Smooth muscle cell (in vitro differentiated cells): Measurements from ENCODE around the gene GADL1. TPM values are rescaled to one million over a fixed set of nuclear protein-coding genes. Genes with fewer than 3 reads are reported as not detected.
A peak's percentile ranks its signal among the peaks of the same experiment; 100 is the strongest.

Source experiments
- DNase-seq: peaks from one replicate; lab custom pipeline; 2025; ENCODE audit not compliant: unreplicated experiment; lab: John Stamatoyannopoulos, UW
- H2AFZ ChIP-seq: fragments of 200-600 bp; sonication (generic); 2 replicates; pipeline ENCODE4 v1.6.0; 2016; ENCODE audit warnings: antibody characterized with exemption, low read depth, mild to moderate bottlenecking
- H3F3A ChIP-seq: fragments of 200-600 bp; sonication (generic); 2 replicates; pipeline ENCODE4 v1.6.0; 2017; ENCODE audit warnings: antibody characterized with exemption, low read depth
- H3K27ac ChIP-seq: fragments of 200-600 bp; sonication (generic); 2 replicates; pipeline ENCODE4 v1.5.1; 2016; ENCODE audit warnings: low read depth, mild to moderate bottlenecking
- H3K27me3 ChIP-seq: fragments of 200-600 bp; sonication (generic); 2 replicates; pipeline ENCODE4 v1.6.1; 2016; ENCODE audit warnings: low read depth, mild to moderate bottlenecking
- H3K36me3 ChIP-seq: fragments of 200-600 bp; sonication (generic); 2 replicates; pipeline ENCODE4 v1.5.1; 2016; ENCODE audit warnings: low read depth
- H3K4me1 ChIP-seq: fragments of 200-600 bp; sonication (generic); 2 replicates; pipeline ENCODE4 v1.5.1; 2016; ENCODE audit warnings: low read depth
- H3K4me2 ChIP-seq: fragments of 200-600 bp; sonication (generic); 2 replicates; pipeline ENCODE4 v1.6.0; 2016; ENCODE audit warnings: mild to moderate bottlenecking
- H3K4me3 ChIP-seq: fragments of 200-600 bp; sonication (generic); 2 replicates; pipeline ENCODE4 v1.5.1; 2016; ENCODE audit warnings: mild to moderate bottlenecking
- H3K79me2 ChIP-seq: fragments of 200-600 bp; sonication (generic); 2 replicates; pipeline ENCODE4 v1.6.0; 2016; ENCODE audit warnings: low read depth, mild to moderate bottlenecking
- H3K9ac ChIP-seq: fragments of 200-600 bp; sonication (generic); 2 replicates; pipeline ENCODE4 v1.6.0; 2016; ENCODE audit warnings: low read depth
- H3K9me3 ChIP-seq: fragments of 200-600 bp; sonication (generic); replicated peaks from 2 replicates; pipeline ENCODE4 v1.5.1; 2016; ENCODE audit warnings: low read depth
- H4K20me1 ChIP-seq: fragments of 200-600 bp; sonication (generic); 2 replicates; pipeline ENCODE4 v1.6.0; 2016; ENCODE audit warnings: low read depth
- CTCF ChIP-seq: fragments of 200-600 bp; sonication (generic); IDR thresholded peaks from 2 replicates; pipeline ENCODE4 v1.5.1; 2017; ENCODE audit warnings: borderline replicate concordance, mild to moderate bottlenecking, antibody characterized with exemption; ENCODE audit not compliant: insufficient read depth, poor library complexity, severe bottlenecking
- WGBS: methylation state at CpG from one replicate; pipeline ENCODE4 v1.1.7; 2016; ENCODE audit warnings: low lambda C conversion rate; 5-methylcytosine and 5-hydroxymethylcytosine counted together
- polyA plus RNA-seq: library from polyadenylated mRNA; unstranded; fragments of >200 nt; fragmentation: Nextera tagmentation; extraction: Ambion mirVana; gene quantifications from 2 replicates; pipeline ENCODE4 v1.2.1, GENCODE V29; 2016
- total RNA-seq: library from RNA; depleted of rRNA; stranded (reverse); fragments of >200 nt; gene quantifications from 2 replicates; pipeline ENCODE4 v1.2.3, GENCODE V29; 2014

The GADL1 gene
- total and polyA plus RNA-seq, 2 experiments from 2014 or later, result not detected

DNA sequence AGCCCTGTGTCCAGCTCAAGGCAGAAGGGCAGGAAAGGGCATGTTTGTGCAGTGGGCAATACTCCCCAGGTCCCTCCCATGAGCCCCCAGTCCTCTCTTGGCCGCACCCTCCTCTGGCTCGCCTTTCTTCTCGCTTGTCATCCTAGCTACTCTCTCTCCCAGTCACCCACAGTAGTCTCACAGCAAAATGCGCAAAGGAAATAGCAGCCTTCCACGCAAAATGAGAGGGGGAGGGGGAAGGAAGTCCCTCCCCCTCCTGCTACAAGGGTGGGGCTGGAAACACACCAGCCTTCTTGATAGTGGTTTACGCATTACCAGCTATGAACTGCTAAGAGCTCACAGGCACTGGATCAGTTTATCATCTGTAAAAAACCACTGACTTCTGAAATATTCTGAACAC lies 83.8 kb downstream of the GADL1 start:
- TF ChIP-seq CTCF, result no peak
- no peaks in the 10 kb centered on the region for H3K4me1 ChIP-seq
- H3K79me2 ChIP-seq, result no peaks in the 10 kb centered on the region
- no peaks in the 10 kb centered on the region for H3K9me3 ChIP-seq
- no peaks in the 10 kb centered on the region for H4K20me1 ChIP-seq
- no peak for DNase-seq
- H3K27me3 ChIP-seq, result no peaks in the 10 kb centered on the region
- no peak overlapping the region for H3K27ac ChIP-seq
- peak overlapping the region; percentile 72 for H3K4me2 ChIP-seq
- WGBS, result 76% methylated on average over 6 of the region's 6 CpGs
- no peaks in the 10 kb centered on the region for H3F3A ChIP-seq
- H2AFZ ChIP-seq, result peak overlapping the region; percentile 78
- H3K4me3 ChIP-seq, result no peak overlapping the region
- no peak overlapping the region for H3K9ac ChIP-seq
- no peaks in the 10 kb centered on the region for H3K36me3 ChIP-seq

- TF ChIP-seq CTCF, result no peak
- 96% methylated on average over 6 of the region's 6 CpGs for WGBS
- no peaks in the 10 kb centered on the region for H3K4me1 ChIP-seq
- no peaks in the 10 kb centered on the region for H3K36me3 ChIP-seq
- H3K4me2 ChIP-seq, result no peak overlapping the region
- H4K20me1 ChIP-seq, result no peaks in the 10 kb centered on the region
- H3F3A ChIP-seq, result no peaks in the 10 kb centered on the region
- H3K27ac ChIP-seq, result no peak overlapping the region
- DNase-seq, result no peak
- no peak overlapping the region for H2AFZ ChIP-seq
- no peaks in the 10 kb centered on the region for H3K79me2 ChIP-seq
- H3K27me3 ChIP-seq, result no peaks in the 10 kb centered on the region
- H3K9me3 ChIP-seq, result no peaks in the 10 kb centered on the region
- no peak overlapping the region for H3K4me3 ChIP-seq
- no peak overlapping the region for H3K9ac ChIP-seq
Measured at GRCh38 chr3:30805695-30806094, 88.8 kb downstream of the GADL1 start.

- WGBS, result 90% methylated on average over 3 of the region's 3 CpGs
- no peak overlapping the region for H3K9ac ChIP-seq
- no peaks in the 10 kb centered on the region for H4K20me1 ChIP-seq
- H3K79me2 ChIP-seq, result no peaks in the 10 kb centered on the region
- H3K27me3 ChIP-seq, result no peaks in the 10 kb centered on the region
- no peak overlapping the region for H2AFZ ChIP-seq
- no peaks in the 10 kb centered on the region for H3K36me3 ChIP-seq
- H3K27ac ChIP-seq, result no peak overlapping the region
- H3K9me3 ChIP-seq, result no peaks in the 10 kb centered on the region
- no peak overlapping the region for H3K4me2 ChIP-seq
- H3K4me1 ChIP-seq, result no peaks in the 10 kb centered on the region
- TF ChIP-seq CTCF, result no peak
- H3F3A ChIP-seq, result no peaks in the 10 kb centered on the region
- no peak for DNase-seq
- H3K4me3 ChIP-seq, result no peak overlapping the region
Measured at GRCh38 chr3:30804984-30805383, 89.5 kb downstream of the GADL1 start.

DNA sequence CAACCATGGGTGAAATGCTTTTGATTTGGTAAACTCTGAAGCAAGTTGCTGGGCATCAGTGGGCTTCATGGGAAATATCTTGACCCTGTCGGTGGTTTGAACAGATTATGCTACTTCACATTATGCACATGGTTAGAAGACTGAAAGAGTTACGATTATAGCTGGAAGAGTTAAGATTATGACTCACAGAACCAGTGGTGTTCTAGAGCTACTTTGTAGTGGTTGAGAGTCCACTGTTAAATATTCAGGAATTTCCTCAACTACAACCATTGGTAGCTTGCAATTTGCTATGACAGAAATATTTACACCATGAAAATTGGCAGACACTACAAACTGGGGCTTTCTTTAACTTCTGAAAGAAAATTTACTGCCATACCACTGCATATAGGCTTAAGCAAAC lies 99.3 kb downstream of the GADL1 start:
- TF ChIP-seq CTCF, result no peak
- H4K20me1 ChIP-seq, result no peaks in the 10 kb centered on the region
- H3K27ac ChIP-seq, result no peak overlapping the region
- no peak for DNase-seq
- WGBS, result 68% methylated on average over 2 of the region's 2 CpGs
- H3K4me3 ChIP-seq, result no peak overlapping the region
- H3K4me2 ChIP-seq, result no peak overlapping the region
- no peaks in the 10 kb centered on the region for H3F3A ChIP-seq
- H3K79me2 ChIP-seq, result no peaks in the 10 kb centered on the region
- H3K27me3 ChIP-seq, result no peaks in the 10 kb centered on the region
- no peaks in the 10 kb centered on the region for H3K9me3 ChIP-seq
- no peak overlapping the region for H3K9ac ChIP-seq
- H3K4me1 ChIP-seq, result no peaks in the 10 kb centered on the region
- H3K36me3 ChIP-seq, result no peaks in the 10 kb centered on the region
- H2AFZ ChIP-seq, result no peak overlapping the region
